HepG2 (cell line): Measurements from ENCODE around the gene LINGO3. TPM values are rescaled to one million over a fixed set of nuclear protein-coding genes. Genes with fewer than 3 reads are reported as not detected.

Source experiments
- EEA1 ChIP-seq: sonication (generic); formaldehyde crosslinking; IDR thresholded peaks from 2 replicates; pipeline ENCODE4 v1.5.1; 2020; ENCODE audit warnings: mild to moderate bottlenecking, missing genetic modification reagents, borderline replicate concordance
- HMG20A ChIP-seq: IDR thresholded peaks from 2 replicates; pipeline ENCODE4 v1.6.1; 2016; ENCODE audit warnings: borderline replicate concordance
- HNRNPL ChIP-seq: fragments of 200-400 bp; formaldehyde crosslinking; IDR thresholded peaks from 2 replicates; pipeline ENCODE4 v1.6.1; 2017; ENCODE audit warnings: mild to moderate bottlenecking, low read depth, low read length
- ISL2 ChIP-seq: sonication (generic); formaldehyde crosslinking; IDR thresholded peaks from 2 replicates; pipeline ENCODE4 v1.5.0; 2020; ENCODE audit warnings: missing genetic modification reagents
- KLF12 ChIP-seq: sonication (generic); formaldehyde crosslinking; IDR thresholded peaks from 2 replicates; pipeline ENCODE4 v1.4.0; 2020; ENCODE audit warnings: missing genetic modification reagents, borderline replicate concordance
- NR2F1 ChIP-seq, 2 experiments: fragments of 450-650 bp in 1 of 2; formaldehyde crosslinking in 1 of 2; IDR thresholded peaks; 2 replicates each; pipeline versions ENCODE4 v1.5.0 to v1.6.1; 2016 to 2020; ENCODE audit warnings: mild to moderate bottlenecking in 1 of 2, missing compliant biosample characterization in 1 of 2, missing genetic modification reagents in 1 of 2, moderate library complexity in 1 of 2
- PAWR ChIP-seq: sonication (generic); formaldehyde crosslinking; IDR thresholded peaks from 2 replicates; pipeline ENCODE4 v1.4.0; 2020; ENCODE audit warnings: missing genetic modification reagents, mild to moderate bottlenecking, borderline replicate concordance
- POLR2A ChIP-seq, 2 experiments: IDR thresholded peaks; 2 replicates each; pipeline ENCODE4 v1.6.1; 2011; ENCODE audit warnings: low read depth in 2 of 2, low read length in 2 of 2, mild to moderate bottlenecking in 1 of 2, moderate library complexity in 1 of 2; ENCODE audit not compliant: insufficient read depth in 1 of 2
- RXRA ChIP-seq: sonication (generic); formaldehyde crosslinking; IDR thresholded peaks from 2 replicates; pipeline ENCODE4 v1.5.1; 2020; ENCODE audit warnings: missing genetic modification reagents
- ZNF10 ChIP-seq: sonication (generic); formaldehyde crosslinking; IDR thresholded peaks from 2 replicates; pipeline ENCODE4 v1.4.0; 2020; ENCODE audit warnings: mild to moderate bottlenecking, low read depth, missing genetic modification reagents, borderline replicate concordance
- ZNF367 ChIP-seq: sonication (generic); formaldehyde crosslinking; IDR thresholded peaks from 2 replicates; pipeline ENCODE4 v1.4.0; 2020; ENCODE audit warnings: missing genetic modification reagents, borderline replicate concordance
- ZNF460 ChIP-seq: sonication (generic); formaldehyde crosslinking; IDR thresholded peaks from 2 replicates; pipeline ENCODE4 v1.5.1; 2020; ENCODE audit warnings: missing genetic modification reagents, mild to moderate bottlenecking, borderline replicate concordance
- ZSCAN21 ChIP-seq: sonication (generic); formaldehyde crosslinking; IDR thresholded peaks from 2 replicates; pipeline ENCODE4 v1.8.0; 2022; ENCODE audit warnings: mild to moderate bottlenecking, missing genetic modification reagents, moderate library complexity, borderline replicate concordance
- polyA plus RNA-seq, 8 experiments: library from polyadenylated mRNA; depleted of rRNA in 3 of 8; stranded (reverse) in 7 of 8; unstranded in 1 of 8; fragments of >200 nt; fragmentation: Illumina TruSeq in 4 of 8; extraction: Trizol in 4 of 8; gene quantifications; 2 replicates each; pipeline versions ENCODE4 v1.2.1 to v1.2.3, GENCODE V29; 2011 to 2016; ENCODE audit warnings: low read depth in 4 of 8, missing spikeins in 1 of 8, mixed read lengths in 1 of 8; ENCODE audit not compliant: insufficient read depth in 1 of 8
- total RNA-seq, 5 experiments: library from RNA; depleted of rRNA; stranded (reverse); fragments of >200 nt; fragmentation: Illumina TruSeq; extraction: Trizol; gene quantifications; 2 replicates each; pipeline ENCODE4 v1.2.3, GENCODE V29; 2016; ENCODE audit warnings: low read depth in 1 of 5
- TF ChIP-seq, protein P1 (sequence below), 2 experiments: fragments of 450-650 bp in 1 of 2; sonication (generic) in 1 of 2; formaldehyde crosslinking in 1 of 2; IDR thresholded peaks; 2 replicates each; pipeline versions ENCODE4 v1.6.1 to v1.8.0; 2016 to 2022; ENCODE audit warnings: antibody characterized with exemption in 1 of 2, mild to moderate bottlenecking in 1 of 2, missing genetic modification reagents in 1 of 2
- TF ChIP-seq, protein P2 (sequence below): sonication (generic); formaldehyde crosslinking; IDR thresholded peaks from 2 replicates; pipeline ENCODE4; 2020; ENCODE audit warnings: missing genetic modification reagents, mild to moderate bottlenecking, borderline replicate concordance
- TF ChIP-seq, protein P3 (sequence below): sonication (generic); formaldehyde crosslinking; IDR thresholded peaks from 2 replicates; pipeline ENCODE4 v1.8.0; 2022; ENCODE audit warnings: missing genetic modification reagents, low read depth, mild to moderate bottlenecking, borderline replicate concordance

LINGO3 gene
- total and polyA plus RNA-seq, 2 of the 13 experiments (the other 11 are each of a cell fraction or from before 2014, with no cell fraction given) = not detected

DNA sequence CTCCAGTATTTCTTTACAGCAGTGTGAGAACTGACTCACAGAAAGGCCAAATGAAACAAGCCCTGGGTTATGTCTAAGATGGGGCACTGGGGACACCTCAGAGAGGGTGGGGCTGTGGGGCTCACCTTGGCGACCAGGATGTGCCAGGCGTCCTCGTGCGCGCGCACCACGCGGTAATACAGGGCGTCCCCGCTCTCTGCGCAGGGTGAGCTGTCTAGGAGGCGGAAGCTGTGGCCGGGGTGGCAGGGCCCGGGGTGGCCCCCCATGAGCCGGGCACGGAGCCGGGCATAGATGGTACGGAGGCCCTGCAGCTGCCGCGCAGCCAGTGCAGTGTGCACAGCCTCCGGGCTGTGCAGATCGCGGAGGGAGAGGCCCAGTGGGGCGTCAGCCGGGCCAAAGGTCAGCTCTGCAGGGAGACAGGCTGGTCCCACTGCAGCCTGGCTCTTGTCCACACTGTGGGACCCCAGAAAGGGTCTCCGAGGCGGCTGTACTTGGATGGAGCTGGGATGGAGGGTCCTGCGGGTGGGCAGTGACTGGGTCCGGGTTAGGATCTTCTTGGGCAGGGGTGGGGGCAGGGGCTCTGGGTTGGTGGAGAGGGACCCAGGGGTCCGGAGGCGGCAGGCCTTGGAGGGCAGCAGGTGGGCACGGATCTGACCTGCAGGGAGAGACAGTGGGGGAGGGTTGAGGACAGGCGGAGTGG, 29.3 kb downstream of the LINGO3 start (continued):
- TF ChIP-seq, protein P1, sequence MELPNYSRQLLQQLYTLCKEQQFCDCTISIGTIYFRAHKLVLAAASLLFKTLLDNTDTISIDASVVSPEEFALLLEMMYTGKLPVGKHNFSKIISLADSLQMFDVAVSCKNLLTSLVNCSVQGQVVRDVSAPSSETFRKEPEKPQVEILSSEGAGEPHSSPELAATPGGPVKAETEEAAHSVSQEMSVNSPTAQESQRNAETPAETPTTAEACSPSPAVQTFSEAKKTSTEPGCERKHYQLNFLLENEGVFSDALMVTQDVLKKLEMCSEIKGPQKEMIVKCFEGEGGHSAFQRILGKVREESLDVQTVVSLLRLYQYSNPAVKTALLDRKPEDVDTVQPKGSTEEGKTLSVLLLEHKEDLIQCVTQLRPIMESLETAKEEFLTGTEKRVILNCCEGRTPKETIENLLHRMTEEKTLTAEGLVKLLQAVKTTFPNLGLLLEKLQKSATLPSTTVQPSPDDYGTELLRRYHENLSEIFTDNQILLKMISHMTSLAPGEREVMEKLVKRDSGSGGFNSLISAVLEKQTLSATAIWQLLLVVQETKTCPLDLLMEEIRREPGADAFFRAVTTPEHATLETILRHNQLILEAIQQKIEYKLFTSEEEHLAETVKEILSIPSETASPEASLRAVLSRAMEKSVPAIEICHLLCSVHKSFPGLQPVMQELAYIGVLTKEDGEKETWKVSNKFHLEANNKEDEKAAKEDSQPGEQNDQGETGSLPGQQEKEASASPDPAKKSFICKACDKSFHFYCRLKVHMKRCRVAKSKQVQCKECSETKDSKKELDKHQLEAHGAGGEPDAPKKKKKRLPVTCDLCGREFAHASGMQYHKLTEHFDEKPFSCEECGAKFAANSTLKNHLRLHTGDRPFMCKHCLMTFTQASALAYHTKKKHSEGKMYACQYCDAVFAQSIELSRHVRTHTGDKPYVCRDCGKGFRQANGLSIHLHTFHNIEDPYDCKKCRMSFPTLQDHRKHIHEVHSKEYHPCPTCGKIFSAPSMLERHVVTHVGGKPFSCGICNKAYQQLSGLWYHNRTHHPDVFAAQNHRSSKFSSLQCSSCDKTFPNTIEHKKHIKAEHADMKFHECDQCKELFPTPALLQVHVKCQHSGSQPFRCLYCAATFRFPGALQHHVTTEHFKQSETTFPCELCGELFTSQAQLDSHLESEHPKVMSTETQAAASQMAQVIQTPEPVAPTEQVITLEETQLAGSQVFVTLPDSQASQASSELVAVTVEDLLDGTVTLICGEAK (IDR thresholded peaks at IDR 0.05) = no peak
- TF ChIP-seq, protein P1 (CRISPR knock-in tag; IDR thresholded peaks at IDR 0.05) = no peak
- TF ChIP-seq POLR2A (IDR thresholded peaks at IDR 0.05; ENCODE audit: insufficient read depth in 1 of 2, low read depth in 2 of 2, low read length in 2 of 2) = no peak
- TF ChIP-seq HNRNPL = peak; percentile 74; the same call in 1 of the 2 replicates
- no peak for TF ChIP-seq RXRA (CRISPR knock-in tag)
- TF ChIP-seq, protein P2, sequence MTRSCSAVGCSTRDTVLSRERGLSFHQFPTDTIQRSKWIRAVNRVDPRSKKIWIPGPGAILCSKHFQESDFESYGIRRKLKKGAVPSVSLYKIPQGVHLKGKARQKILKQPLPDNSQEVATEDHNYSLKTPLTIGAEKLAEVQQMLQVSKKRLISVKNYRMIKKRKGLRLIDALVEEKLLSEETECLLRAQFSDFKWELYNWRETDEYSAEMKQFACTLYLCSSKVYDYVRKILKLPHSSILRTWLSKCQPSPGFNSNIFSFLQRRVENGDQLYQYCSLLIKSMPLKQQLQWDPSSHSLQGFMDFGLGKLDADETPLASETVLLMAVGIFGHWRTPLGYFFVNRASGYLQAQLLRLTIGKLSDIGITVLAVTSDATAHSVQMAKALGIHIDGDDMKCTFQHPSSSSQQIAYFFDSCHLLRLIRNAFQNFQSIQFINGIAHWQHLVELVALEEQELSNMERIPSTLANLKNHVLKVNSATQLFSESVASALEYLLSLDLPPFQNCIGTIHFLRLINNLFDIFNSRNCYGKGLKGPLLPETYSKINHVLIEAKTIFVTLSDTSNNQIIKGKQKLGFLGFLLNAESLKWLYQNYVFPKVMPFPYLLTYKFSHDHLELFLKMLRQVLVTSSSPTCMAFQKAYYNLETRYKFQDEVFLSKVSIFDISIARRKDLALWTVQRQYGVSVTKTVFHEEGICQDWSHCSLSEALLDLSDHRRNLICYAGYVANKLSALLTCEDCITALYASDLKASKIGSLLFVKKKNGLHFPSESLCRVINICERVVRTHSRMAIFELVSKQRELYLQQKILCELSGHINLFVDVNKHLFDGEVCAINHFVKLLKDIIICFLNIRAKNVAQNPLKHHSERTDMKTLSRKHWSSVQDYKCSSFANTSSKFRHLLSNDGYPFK = no peak
- TF ChIP-seq HMG20A = no peak
- TF ChIP-seq PAWR (CRISPR knock-in tag) = no peak
- TF ChIP-seq NR2F1 (CRISPR knock-in tag; IDR thresholded peaks at IDR 0.05) = 0 out of 4 replicates have a peak, but pooled peaks of 1 of the 2 experiments have one; percentile 29
- TF ChIP-seq ZNF10 (CRISPR knock-in tag) = no peak
- no peak for TF ChIP-seq KLF12 (CRISPR knock-in tag)
- no peak for TF ChIP-seq ZNF460
- no peak for TF ChIP-seq ZSCAN21 (CRISPR knock-in tag)
- TF ChIP-seq EEA1 (CRISPR knock-in tag) = no peak
- TF ChIP-seq, protein P3, sequence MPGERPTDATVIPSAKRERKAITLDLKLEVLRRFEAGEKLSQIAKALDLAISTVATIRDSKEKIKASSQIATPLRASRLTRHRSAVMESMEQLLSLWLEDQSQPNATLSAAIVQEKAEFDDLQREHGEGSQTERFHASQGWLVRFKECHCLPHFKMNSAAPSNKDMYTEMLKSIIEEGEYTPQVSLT (CRISPR knock-in tag) = no peak
- TF ChIP-seq ISL2 (CRISPR knock-in tag) = no peak
- TF ChIP-seq ZNF367 (CRISPR knock-in tag) = no peak
